Neutrophil (primary cell): ENCODE measurements around the gene FBF1.

ENCODE experiments used
- H3K27ac ChIP-seq: fragments of 200-600 bp; sonication (generic); 2 replicates; pipeline ENCODE4 v1.5.1; 2016; ENCODE audit warnings: mild to moderate bottlenecking, moderate library complexity
- H3K27me3 ChIP-seq: fragments of 200-600 bp; sonication (generic); 2 replicates; pipeline ENCODE4 v1.6.0; 2016; ENCODE audit warnings: mild to moderate bottlenecking
- H3K36me3 ChIP-seq: fragments of 200-600 bp; sonication (generic); 2 replicates; pipeline ENCODE4 v1.5.1; 2017
- H3K4me1 ChIP-seq, 2 experiments: fragments of 200-600 bp in 1 of 2; sonication (generic) in 1 of 2; 1 replicate in 1 of 2; 2 replicates in 1 of 2; pipeline versions ENCODE4 v1.5.1 to v1.6.1; 2013 to 2016; ENCODE audit warnings: low read depth in 1 of 2, low read length in 1 of 2, mild to moderate bottlenecking in 1 of 2, moderate library complexity in 1 of 2; ENCODE audit not compliant: control insufficient read depth in 1 of 2, insufficient read depth in 1 of 2
- H3K4me3 ChIP-seq, 2 experiments: fragments of 200-600 bp in 1 of 2; sonication (generic) in 1 of 2; 1 replicate in 1 of 2; 2 replicates in 1 of 2; pipeline ENCODE4 v1.5.1; 2013 to 2016; ENCODE audit warnings: low read depth in 1 of 2, low read length in 1 of 2, mild to moderate bottlenecking in 1 of 2, moderate library complexity in 1 of 2
- H3K9me3 ChIP-seq: fragments of 200-600 bp; sonication (generic); 2 replicates; pipeline ENCODE4 v1.5.1; 2016
- TF ChIP-seq, protein P1 (sequence below): fragments of 200-600 bp; sonication (generic); IDR thresholded peaks from 2 replicates; pipeline ENCODE4 v1.5.1; 2016; ENCODE audit warnings: antibody characterized with exemption

The FBF1 gene

DNA sequence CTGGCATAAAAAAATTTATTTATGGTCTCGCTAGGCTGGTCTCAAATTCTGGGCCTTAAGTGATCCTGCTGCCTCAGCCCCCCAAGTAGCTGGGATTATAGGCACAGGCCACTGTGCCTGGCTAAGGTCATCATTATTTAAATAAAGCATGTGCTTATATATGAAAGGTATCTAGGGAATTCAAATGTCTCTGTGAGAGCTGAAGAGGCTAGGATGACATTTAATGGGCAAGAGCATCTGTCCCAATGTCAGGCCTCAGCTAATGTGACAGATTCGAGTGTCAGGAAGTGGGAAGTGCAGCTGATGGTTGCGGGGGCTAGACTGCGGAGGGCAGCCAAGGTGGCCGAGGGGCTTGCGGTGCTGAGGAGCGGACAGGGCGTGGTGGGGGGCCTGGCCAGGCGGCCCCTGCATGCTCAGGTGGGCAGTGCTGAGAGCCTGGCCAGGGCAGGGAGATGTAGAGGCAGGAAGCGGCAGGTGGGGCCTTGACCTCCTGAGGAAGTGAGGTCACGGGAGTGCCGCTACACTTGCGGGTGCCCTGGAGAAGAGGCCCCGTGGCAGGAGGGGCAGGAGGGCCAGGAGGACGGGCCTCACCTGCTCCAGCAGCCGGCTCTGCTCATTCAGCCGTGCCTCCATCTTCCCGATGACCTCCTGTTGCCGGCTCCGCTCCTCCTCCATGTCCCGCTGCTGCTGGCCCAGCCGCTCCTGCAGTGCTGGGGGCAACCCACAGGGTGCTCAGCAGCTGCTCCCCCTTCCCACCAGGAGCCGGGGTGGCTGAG is 23.5 kb downstream of the FBF1 start:
- H3K27me3 ChIP-seq, result no peaks in the 10 kb centered on the region
- H3K4me1 ChIP-seq, result peaks cover 0 to 8% of the 10 kb centered on the region in 2 experiments
- H3K9me3 ChIP-seq, result no peaks in the 10 kb centered on the region
- no peak overlapping the region for H3K4me3 ChIP-seq
- no peaks in the 10 kb centered on the region for H3K36me3 ChIP-seq
- TF ChIP-seq, protein P1, sequence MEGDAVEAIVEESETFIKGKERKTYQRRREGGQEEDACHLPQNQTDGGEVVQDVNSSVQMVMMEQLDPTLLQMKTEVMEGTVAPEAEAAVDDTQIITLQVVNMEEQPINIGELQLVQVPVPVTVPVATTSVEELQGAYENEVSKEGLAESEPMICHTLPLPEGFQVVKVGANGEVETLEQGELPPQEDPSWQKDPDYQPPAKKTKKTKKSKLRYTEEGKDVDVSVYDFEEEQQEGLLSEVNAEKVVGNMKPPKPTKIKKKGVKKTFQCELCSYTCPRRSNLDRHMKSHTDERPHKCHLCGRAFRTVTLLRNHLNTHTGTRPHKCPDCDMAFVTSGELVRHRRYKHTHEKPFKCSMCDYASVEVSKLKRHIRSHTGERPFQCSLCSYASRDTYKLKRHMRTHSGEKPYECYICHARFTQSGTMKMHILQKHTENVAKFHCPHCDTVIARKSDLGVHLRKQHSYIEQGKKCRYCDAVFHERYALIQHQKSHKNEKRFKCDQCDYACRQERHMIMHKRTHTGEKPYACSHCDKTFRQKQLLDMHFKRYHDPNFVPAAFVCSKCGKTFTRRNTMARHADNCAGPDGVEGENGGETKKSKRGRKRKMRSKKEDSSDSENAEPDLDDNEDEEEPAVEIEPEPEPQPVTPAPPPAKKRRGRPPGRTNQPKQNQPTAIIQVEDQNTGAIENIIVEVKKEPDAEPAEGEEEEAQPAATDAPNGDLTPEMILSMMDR, result no peak
- H3K27ac ChIP-seq, result no peak overlapping the region

DNA sequence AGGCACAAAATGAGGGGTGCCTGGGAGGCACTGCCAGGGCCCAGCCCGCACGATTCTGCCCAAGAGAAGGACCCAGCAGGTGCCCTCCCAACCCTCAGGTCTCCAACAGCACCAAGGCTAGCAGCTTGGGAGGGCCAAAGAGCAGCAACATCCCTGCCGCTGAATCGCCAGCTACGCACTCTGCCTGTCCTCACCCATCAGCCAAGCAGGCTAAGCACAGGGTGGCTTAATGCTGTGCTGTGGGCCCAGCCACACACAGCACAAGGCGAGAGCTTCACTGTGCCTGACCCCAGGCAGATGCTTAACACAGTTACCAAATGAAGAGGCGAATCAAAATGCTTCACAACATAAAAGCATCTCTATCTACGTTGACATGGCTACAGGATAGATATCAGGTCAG is 25.6 kb downstream of the FBF1 start:
- peaks cover 0 to 6% of the 10 kb centered on the region in 2 experiments for H3K4me1 ChIP-seq
- TF ChIP-seq, protein P1, result no peak
- no peaks in the 10 kb centered on the region for H3K9me3 ChIP-seq
- H3K36me3 ChIP-seq, result no peaks in the 10 kb centered on the region
- no peak overlapping the region for H3K4me3 ChIP-seq
- no peaks in the 10 kb centered on the region for H3K27me3 ChIP-seq
- no peak overlapping the region for H3K27ac ChIP-seq

DNA sequence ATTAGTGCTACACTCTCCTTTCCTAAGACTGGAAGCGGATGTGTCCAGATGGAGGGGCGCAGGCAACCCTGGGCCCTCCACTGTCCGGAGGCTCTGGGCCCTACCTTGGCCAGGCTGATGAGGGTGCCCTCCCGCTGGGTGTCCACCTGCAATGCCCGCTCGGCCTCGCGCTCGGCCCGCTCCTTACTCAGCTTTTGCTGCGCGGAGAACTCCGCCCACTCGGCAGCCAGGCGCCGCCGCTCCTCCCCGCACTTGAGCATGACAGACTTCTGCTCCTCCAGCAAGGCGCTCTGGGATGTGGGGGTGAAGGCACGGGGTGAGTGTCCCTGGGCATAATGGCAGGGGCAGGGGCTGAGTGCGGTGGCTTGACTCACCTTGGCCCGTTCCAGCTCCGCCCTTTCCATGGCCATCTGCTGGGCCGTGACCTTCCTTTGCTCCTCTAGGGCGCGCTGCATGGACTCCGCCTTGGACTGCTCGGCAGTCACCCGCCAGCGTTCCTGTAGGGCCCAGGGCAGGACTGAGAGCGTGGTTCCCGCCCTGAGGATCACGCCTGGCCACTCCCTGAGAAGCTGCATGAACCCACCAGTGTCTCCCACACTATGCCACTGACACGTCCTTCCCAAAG is 26.1 kb downstream of the FBF1 start:
- Histone ChIP-seq H3K4me3 (no peak overlapping the region), H3K36me3 (no peaks in the 10 kb centered on the region)

DNA sequence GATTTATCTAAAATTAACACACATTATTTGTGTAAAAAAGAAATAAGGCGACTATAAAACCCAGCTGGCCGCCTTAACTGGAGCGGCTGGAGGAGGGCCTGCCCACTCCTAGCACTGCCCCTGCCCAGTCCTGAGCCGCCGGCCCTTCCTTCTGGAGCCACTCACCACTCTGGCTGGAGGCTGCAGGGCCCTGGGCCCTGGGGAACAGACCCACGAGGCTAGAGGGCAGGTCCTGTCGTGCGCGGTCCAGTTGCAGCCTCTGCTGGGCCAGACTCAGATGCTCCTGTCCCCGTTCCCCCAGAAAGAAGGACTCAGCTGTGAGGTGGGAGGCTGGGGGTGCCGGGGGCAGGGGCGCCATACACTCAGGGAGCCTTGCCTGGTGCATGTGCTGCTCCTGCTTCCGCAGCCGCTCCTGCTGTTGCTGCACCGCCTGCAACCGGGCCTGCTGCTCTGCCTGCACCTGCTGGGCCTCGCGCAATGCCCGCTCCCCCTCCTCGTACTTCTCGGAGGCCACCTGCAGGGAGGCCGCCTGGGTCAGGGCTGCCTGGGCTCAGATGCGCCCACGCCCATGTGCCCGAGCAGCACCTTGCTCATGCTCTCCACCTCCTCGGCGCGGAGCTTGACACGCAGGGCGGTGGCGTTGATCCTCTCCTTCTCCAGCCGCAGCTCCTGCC is 27.2 kb downstream of the FBF1 start:
- Histone ChIP-seq H3K4me3 (no peak overlapping the region), H3K27me3 (no peaks in the 10 kb centered on the region), H3K27ac (no peak overlapping the region), H3K9me3 (no peaks in the 10 kb centered on the region), H3K4me1 (peaks cover 0 to 5% of the 10 kb centered on the region in 2 experiments), H3K36me3 (no peaks in the 10 kb centered on the region)
- TF ChIP-seq, protein P1, result no peak

More for the DNA sequence above, 26.1 kb downstream of the FBF1 start:
- Histone ChIP-seq H3K27ac (no peak overlapping the region), H3K9me3 (no peaks in the 10 kb centered on the region), H3K27me3 (no peaks in the 10 kb centered on the region), H3K4me1 (peaks cover 0 to 5% of the 10 kb centered on the region in 2 experiments)
- TF ChIP-seq, protein P1, result no peak

DNA sequence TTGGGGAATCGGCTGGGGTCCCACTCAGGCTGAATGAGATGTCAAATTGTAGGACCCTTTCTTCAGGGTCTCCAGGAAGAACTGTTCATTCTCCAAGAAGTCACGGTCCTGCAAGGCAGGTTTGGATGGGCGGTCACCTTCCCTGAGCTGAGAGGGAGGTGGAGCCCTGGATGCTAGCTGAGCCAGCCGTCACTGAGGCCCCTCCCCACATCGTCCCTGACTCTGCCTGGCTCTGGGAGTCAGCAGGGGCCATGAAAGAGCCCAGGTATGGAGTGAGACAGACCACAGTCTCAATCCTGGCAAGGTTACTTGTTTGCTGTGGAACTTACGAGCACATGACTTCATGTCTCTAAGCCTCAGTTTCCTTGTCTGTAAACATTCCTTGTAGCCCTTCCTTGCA is 30.1 kb downstream of the FBF1 start:
- Histone ChIP-seq H3K4me3 (no peak overlapping the region), H3K9me3 (no peaks in the 10 kb centered on the region), H3K27me3 (no peaks in the 10 kb centered on the region), H3K27ac (no peak overlapping the region), H3K36me3 (no peaks in the 10 kb centered on the region), H3K4me1 (peaks cover 4 to 7% of the 10 kb centered on the region in 2 experiments)
- TF ChIP-seq, protein P1, result no peak
